NCI-H345 (cell line): ENCODE measurements around the gene CTNNA3.

ENCODE experiments used
- DNase-seq: peaks from one replicate; lab custom pipeline; 2025; lab: John Stamatoyannopoulos, UW

The CTNNA3 gene

DNA sequence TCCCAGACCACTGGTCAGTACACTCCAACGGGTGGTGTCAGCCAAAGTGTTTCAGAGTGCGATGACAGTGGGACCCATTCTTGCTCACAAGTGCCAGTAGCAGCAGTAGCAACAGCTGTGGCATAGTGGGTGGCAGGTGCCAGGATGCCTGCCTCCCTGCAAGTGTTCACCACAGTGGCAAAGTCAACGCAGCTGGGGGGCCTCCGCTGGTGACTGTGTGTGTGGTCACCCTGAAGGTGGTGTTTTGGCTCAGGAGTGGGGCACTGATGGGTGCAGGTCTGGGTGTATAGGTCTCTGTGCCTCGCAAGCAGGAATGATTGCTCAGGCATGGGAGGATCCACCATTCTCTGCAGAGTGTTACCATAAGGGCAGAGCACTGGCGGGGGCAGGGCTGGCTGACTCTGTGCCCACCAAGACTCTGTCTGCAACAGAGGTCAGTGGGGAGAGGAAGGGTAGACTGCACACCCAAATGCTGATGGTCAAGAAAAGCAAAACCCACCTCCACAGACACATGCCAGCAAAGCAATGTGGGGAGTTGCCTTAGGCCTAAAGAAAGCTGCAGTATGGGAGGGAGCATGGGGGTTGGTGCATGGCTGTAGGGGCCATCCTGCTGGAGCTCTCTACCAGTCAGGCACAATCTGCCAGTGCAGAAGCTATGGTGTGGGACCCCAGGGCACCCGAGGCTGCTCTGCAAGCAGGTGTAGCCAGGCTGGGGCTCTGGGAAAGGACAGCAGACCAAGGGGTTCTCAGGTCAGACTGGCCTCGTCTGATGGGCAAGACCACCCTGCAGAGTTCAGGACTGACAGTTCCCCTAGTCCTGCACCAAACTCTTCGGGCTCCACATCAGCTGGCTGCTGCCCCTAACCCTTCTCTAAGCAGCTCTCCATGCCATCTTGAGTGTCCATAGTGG lies 368.1 kb downstream of the CTNNA3 start:
- DNase-seq, result no peak

DNA sequence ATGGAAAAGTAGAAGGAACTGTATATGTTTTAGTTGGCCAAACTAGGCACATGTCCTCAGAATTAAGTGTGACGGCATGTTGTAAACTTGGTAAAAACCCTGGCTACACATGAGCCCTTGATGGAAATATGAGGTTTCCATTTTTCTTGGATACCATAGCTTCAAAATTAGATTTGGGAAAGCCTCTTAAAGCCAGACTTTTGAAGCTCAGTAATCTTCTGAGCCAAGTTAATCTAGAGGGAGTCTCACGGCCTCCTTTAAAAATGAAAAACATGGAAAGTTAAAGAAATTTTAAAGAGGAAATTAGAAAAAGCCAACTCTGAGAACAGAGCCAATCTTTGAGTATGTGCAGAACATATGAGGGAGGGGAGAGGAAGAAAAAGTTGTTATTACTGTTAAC lies 376.0 kb downstream of the CTNNA3 start:
- no peak for DNase-seq

- DNase-seq, result no peak
These were observed 387.1 kb downstream of the CTNNA3 start for GRCh38 chr10:67308912-67309311.

DNA sequence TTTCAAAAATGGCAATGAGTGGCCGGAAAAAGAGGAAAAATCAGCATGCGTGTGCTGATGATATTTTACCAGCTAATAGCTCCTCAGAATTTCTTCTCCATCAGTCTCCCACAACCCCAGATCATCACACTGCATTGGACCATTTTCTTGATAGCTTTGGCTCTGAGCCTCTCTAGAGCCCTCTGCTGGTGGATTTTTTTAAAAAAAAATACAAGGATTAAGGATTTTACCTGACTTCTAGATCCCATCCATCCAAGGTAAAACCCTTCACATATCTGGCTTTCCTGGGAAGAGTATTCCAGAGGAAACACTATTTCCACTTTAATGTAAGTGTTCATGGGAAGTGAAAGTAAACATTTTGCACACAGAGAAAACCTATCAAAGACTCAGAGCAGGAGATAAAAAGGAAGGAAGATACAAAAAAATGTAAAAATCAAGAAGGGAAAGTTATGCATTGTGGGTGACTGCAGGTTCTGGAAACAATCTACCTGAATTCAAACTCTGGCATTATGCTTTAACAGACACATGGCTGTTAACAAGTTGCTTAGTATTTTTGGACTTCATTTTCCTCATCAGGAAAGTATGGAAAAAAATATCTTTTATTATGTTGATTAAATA lies 389.3 kb downstream of the CTNNA3 start:
- DNase-seq, result no peak

GRCh38 chr10:67302701-67303100 lies 393.3 kb downstream of the CTNNA3 start:
- no peak for DNase-seq

GRCh38 chr10:67299761-67300160 lies 396.2 kb downstream of the CTNNA3 start:
- DNase-seq, result no peak

DNA sequence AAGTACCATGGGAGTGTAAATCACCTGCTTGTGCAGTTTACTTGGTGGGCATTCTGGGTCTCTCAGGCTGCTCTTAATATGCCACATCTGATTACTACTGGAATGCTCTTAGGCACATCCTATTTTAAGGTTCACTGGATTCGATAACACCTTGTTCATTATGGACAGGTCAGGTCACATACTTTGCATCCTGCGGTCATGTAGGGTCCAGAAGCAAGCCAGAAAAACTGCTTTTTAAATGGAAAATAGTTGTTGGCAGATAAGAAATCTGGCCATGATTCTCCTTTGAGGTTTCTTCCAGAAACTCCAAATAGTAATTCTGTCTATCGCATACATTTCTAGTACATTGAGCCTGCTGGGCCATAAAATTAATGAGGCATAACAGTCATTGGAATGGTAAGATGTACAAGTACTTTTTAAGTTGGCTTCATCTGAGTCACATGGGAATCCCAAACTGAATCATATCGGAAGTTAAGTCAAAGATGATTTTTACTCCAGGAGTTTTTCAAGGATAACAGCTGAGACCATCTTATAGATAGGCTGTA lies 398.3 kb downstream of the CTNNA3 start:
- no peak for DNase-seq

DNA sequence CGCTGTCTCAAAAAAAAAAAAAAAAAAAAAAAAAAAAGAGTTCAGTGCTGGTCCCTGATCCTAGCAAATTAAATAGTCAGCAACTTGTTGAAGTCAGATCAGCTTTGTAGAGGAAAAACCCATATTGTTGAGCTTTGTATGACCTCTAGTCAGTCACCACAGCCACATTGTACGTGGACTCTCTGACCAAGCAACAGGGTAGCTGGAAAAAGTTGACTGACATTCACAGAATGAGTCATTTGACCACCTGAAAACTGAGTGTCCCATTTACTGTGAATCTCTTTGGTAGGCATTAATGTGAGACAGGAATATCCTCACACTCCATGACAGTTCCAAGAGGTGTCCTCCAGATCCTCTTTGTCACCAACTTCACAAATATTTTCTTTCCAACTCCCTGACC lies 399.1 kb downstream of the CTNNA3 start:
- DNase-seq, result no peak

DNA sequence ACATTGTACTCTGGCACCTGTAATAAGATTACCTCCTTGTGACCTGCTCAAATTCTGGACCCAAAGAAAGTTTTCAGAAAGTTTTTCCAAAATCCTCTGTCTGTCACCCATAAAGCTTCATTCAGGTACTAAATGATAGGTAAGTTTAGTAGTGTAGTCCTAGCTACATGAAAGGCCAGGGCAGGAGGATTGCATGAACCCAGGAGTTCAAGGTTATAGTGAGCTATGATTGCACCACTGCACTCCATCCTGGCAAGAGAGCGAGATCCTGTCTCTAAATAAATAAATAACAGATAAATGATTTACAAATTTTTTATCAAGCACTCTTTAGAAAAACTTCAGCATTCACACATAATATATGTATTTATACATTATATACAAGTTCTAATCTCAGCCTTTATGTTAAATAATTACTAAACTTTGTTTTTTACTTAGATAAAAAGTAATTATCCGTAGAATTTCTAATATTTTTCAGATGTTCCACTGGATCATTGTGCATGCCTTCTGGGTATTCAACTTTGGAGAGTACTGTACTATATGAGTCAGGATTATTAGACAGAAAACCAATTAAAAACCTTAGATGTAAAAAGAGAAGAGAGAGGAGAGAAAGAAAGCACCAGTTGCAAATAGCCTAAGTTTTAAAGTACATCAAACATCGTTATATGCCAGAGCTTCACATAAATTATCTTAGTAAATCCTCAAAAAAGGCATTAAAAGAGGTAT lies 407.1 kb downstream of the CTNNA3 start:
- no peak for DNase-seq

DNA sequence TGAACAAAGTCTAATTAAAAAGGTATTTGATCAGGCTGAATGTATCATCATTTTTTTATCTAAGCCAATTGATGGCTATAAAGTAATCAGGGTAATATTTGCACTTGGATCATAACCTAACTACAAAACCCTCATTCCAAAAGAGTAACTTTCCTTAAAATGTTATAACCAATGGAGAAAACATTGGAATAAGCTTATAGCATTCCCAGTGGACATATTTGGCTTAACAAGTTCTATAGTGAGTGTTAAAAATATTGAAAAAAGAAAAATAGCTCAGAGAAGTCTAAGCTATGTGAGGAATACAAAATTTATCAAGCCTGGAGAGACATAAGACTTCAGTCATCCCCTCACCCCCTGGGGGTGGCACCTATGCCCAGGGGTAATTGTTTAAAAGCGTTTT lies 411.4 kb downstream of the CTNNA3 start:
- DNase-seq, result no peak

- DNase-seq, result no peak
These were observed 413.1 kb downstream of the CTNNA3 start for GRCh38 chr10:67282871-67283270.

DNA sequence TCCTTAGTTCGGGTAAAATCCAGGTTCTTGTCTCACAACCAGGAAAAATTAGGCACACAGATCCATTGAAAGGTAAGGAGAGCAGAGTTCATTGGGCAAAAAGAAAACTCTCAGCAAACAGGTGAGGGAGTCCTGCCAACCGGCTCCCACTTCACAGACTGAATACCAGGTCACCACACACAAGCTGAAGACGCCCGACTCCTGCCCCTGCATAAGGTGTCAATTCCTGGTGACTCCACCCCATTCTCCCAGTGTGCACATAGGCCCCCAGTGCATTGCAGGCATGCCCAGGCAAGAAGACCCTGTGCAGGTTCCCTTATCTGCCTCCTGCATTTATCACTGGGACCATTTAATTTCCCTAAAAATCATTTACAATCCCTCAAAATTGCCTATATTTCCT lies 415.6 kb downstream of the CTNNA3 start:
- DNase-seq, result no peak

GRCh38 chr10:67277402-67277801 lies 418.6 kb downstream of the CTNNA3 start:
- DNase-seq, result no peak

- DNase-seq, result no peak
These were observed 426.2 kb downstream of the CTNNA3 start for GRCh38 chr10:67269828-67270227.

- no peak for DNase-seq
These were observed 427.8 kb downstream of the CTNNA3 start for GRCh38 chr10:67268146-67268545.

GRCh38 chr10:67262675-67263074 lies 433.3 kb downstream of the CTNNA3 start:
- DNase-seq, result no peak

- DNase-seq, result no peak
These were observed 434.6 kb downstream of the CTNNA3 start for GRCh38 chr10:67261300-67261797.

- no peak for DNase-seq
These were observed 436.6 kb downstream of the CTNNA3 start for GRCh38 chr10:67259319-67259929.

GRCh38 chr10:67257427-67258144 lies 438.4 kb downstream of the CTNNA3 start:
- no peak for DNase-seq

DNA sequence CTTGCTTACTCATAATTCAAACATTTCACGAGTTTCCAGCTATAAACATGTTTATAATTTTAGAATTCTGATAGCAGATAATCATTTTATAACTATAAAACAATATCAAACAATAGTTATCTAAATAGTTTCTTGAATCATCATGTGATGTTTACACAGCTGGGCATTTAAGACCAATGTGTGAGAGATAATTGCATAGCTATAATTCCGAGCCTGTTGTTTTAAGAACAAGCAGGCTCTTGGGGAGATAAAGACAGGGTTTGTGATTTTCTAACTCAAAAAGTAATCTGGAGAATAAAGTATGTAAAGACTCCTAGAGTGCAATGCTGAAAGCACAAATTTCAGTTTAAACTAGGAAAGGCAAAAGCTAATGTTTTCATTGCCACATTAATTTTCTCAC lies 439.0 kb downstream of the CTNNA3 start:
- no peak for DNase-seq

DNA sequence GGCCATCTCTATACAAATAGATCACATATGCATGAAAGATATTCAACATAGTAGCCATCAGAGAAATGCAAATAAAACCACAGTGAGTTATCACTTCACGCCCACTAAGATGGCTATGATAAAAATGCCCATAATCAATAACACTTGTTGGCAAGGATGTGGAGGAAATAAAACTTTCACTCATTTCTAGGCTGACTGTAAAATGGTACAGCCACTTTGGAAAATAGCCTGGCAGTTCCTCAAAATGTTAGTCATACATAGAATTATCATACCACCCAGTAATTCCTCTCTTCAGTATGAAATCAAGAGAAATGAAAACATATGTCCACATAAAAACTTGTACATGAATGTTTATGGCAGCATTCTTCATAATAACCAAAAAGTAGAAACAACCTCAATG lies 445.3 kb downstream of the CTNNA3 start:
- no peak for DNase-seq
